MM.1S (cell line): ENCODE data around the gene SERBP1.

Experiments used
- DNase-seq: peaks from one replicate; pipeline ENCODE4 v3.0.0-alpha.2; 2015
- H2AFZ ChIP-seq: fragments of 300-600 bp; sonication (generic); 2 replicates; pipeline ENCODE4 v1.6.0; 2016; ENCODE audit warnings: antibody characterized with exemption, low read length
- H3F3A ChIP-seq: fragments of 300-600 bp; sonication (generic); 2 replicates; pipeline ENCODE4 v1.6.1; 2016; ENCODE audit warnings: mild to moderate bottlenecking, antibody characterized with exemption, low read length, moderate library complexity, mixed read lengths; ENCODE audit not compliant: insufficient read depth
- H3K27ac ChIP-seq: fragments of 300-600 bp; sonication (generic); 2 replicates; pipeline ENCODE4 v1.5.1; 2016; ENCODE audit warnings: mild to moderate bottlenecking, low read length
- H3K27me3 ChIP-seq: fragments of 300-600 bp; sonication (generic); replicated peaks from 2 replicates; pipeline ENCODE4 v1.6.0; 2016; ENCODE audit warnings: low read length; ENCODE audit not compliant: insufficient read depth
- H3K36me3 ChIP-seq: fragments of 300-600 bp; sonication (generic); replicated peaks from 2 replicates; pipeline ENCODE4 v1.6.1; 2016; ENCODE audit warnings: mild to moderate bottlenecking, low read length, mixed read lengths; ENCODE audit not compliant: insufficient read depth
- H3K4me1 ChIP-seq: fragments of 300-600 bp; sonication (generic); 2 replicates; pipeline ENCODE4 v1.6.1; 2016; ENCODE audit warnings: low read length, mixed read lengths
- H3K4me2 ChIP-seq: fragments of 300-600 bp; sonication (generic); 2 replicates; pipeline ENCODE4 v1.6.0; 2016; ENCODE audit warnings: low read depth, low read length
- H3K4me3 ChIP-seq: fragments of 300-600 bp; sonication (generic); 2 replicates; pipeline ENCODE4 v1.5.1; 2016; ENCODE audit warnings: low read length, mixed read lengths
- H3K79me2 ChIP-seq: fragments of 300-600 bp; sonication (generic); 2 replicates; pipeline ENCODE4 v1.6.1; 2016; ENCODE audit warnings: mixed run types, low read length, mixed read lengths
- H3K9ac ChIP-seq: fragments of 300-600 bp; sonication (generic); 2 replicates; pipeline ENCODE4 v1.6.1; 2016; ENCODE audit warnings: low read length, mixed read lengths
- H3K9me2 ChIP-seq: fragments of 300-600 bp; sonication (generic); replicated peaks from 2 replicates; pipeline ENCODE4 v1.6.1; 2016; ENCODE audit warnings: mild to moderate bottlenecking, low read length, mixed read lengths; ENCODE audit not compliant: insufficient read depth
- H3K9me3 ChIP-seq: fragments of 300-600 bp; sonication (generic); replicated peaks from 2 replicates; pipeline ENCODE4 v1.6.1; 2016; ENCODE audit warnings: mild to moderate bottlenecking, low read length, mixed read lengths; ENCODE audit not compliant: insufficient read depth
- H4K20me1 ChIP-seq: fragments of 300-600 bp; sonication (generic); 2 replicates; pipeline ENCODE4 v1.6.1; 2016; ENCODE audit warnings: mild to moderate bottlenecking, low read length, moderate library complexity, mixed read lengths; ENCODE audit not compliant: insufficient read depth
- CTCF ChIP-seq: fragments of 300-600 bp; sonication (generic); IDR thresholded peaks from 2 replicates; pipeline ENCODE4 v1.5.1; 2016; ENCODE audit warnings: antibody characterized with exemption, low read length, mixed read lengths
- EZH2 ChIP-seq: fragments of 300-600 bp; sonication (generic); optimal IDR thresholded peaks from 2 replicates; pipeline ENCODE3; 2017; ENCODE audit warnings: low read depth, mild to moderate bottlenecking, antibody characterized with exemption, low read length, mixed read lengths
- EZH2phosphoT487 ChIP-seq: fragments of 300-600 bp; sonication (generic); IDR thresholded peaks from 2 replicates; pipeline ENCODE4 v1.6.1; 2018; ENCODE audit warnings: antibody characterized with exemption, low read length

SERBP1 gene

GRCh38 chr1:67394548-67394947, 35.7 kb downstream of the SERBP1 start:
- H2AFZ ChIP-seq: no peak overlapping the region
- no peak overlapping the region for H3K27ac ChIP-seq
- no peak overlapping the region for H3K4me2 ChIP-seq
- no peaks in the 10 kb centered on the region for H3K79me2 ChIP-seq
- no peaks in the 10 kb centered on the region for H3K27me3 ChIP-seq
- H3K4me1 ChIP-seq: no peaks in the 10 kb centered on the region
- no peaks in the 10 kb centered on the region for H3K9me2 ChIP-seq
- no peak overlapping the region for H3K9ac ChIP-seq
- H4K20me1 ChIP-seq: no peaks in the 10 kb centered on the region
- H3K9me3 ChIP-seq: no peaks in the 10 kb centered on the region
- H3K36me3 ChIP-seq: no peaks in the 10 kb centered on the region
- H3F3A ChIP-seq: no peaks in the 10 kb centered on the region
- TF ChIP-seq EZH2phosphoT487 (no peak), CTCF (no peak), EZH2 (no peak)
- DNase-seq: no peak
- no peak overlapping the region for H3K4me3 ChIP-seq

- no peaks in the 10 kb centered on the region for H3K4me1 ChIP-seq
- H3K27ac ChIP-seq: no peak overlapping the region
- H3F3A ChIP-seq: no peaks in the 10 kb centered on the region
- H2AFZ ChIP-seq: no peak overlapping the region
- H3K27me3 ChIP-seq: no peaks in the 10 kb centered on the region
- no peaks in the 10 kb centered on the region for H3K9me3 ChIP-seq
- no peaks in the 10 kb centered on the region for H3K9me2 ChIP-seq
- no peak overlapping the region for H3K9ac ChIP-seq
- H3K79me2 ChIP-seq: no peaks in the 10 kb centered on the region
- DNase-seq: no peak
- no peaks in the 10 kb centered on the region for H4K20me1 ChIP-seq
- H3K4me2 ChIP-seq: no peak overlapping the region
- no peak for TF ChIP-seq CTCF
- TF ChIP-seq EZH2phosphoT487: no peak
- no peak for TF ChIP-seq EZH2
- no peak overlapping the region for H3K4me3 ChIP-seq
- H3K36me3 ChIP-seq: no peaks in the 10 kb centered on the region
These were observed 36.5 kb downstream of the SERBP1 start for GRCh38 chr1:67393737-67394136.

- no peaks in the 10 kb centered on the region for H3K9me2 ChIP-seq
- TF ChIP-seq EZH2: no peak
- no peak for TF ChIP-seq EZH2phosphoT487
- no peak for TF ChIP-seq CTCF
- H3K27ac ChIP-seq: no peak overlapping the region
- no peak overlapping the region for H3K9ac ChIP-seq
- no peak overlapping the region for H2AFZ ChIP-seq
- no peaks in the 10 kb centered on the region for H4K20me1 ChIP-seq
- H3K9me3 ChIP-seq: no peaks in the 10 kb centered on the region
- no peaks in the 10 kb centered on the region for H3K4me1 ChIP-seq
- no peaks in the 10 kb centered on the region for H3K79me2 ChIP-seq
- no peak for DNase-seq
- no peak overlapping the region for H3K4me3 ChIP-seq
- H3K4me2 ChIP-seq: no peak overlapping the region
- no peaks in the 10 kb centered on the region for H3F3A ChIP-seq
- H3K27me3 ChIP-seq: no peaks in the 10 kb centered on the region
- no peaks in the 10 kb centered on the region for H3K36me3 ChIP-seq
These were observed 37.0 kb downstream of the SERBP1 start for GRCh38 chr1:67393240-67393639.
